DND-41 (cell line): ENCODE measurements around the gene CLEC4F.

ENCODE experiments used
- EZH2 ChIP-seq: IDR thresholded peaks from 3 replicates; pipeline ENCODE4 v1.6.1; 2012; ENCODE audit warnings: borderline replicate concordance, low read depth, mild to moderate bottlenecking, moderate library complexity, low read length, inconsistent platforms; ENCODE audit not compliant: severe bottlenecking
- TF ChIP-seq, protein P1 (sequence below): IDR thresholded peaks from 2 replicates; pipeline ENCODE4 v1.5.1; 2012; ENCODE audit warnings: borderline replicate concordance, low read length, moderate library complexity, mild to moderate bottlenecking; ENCODE audit not compliant: poor library complexity, severe bottlenecking; ENCODE audit errors: extremely low read depth

DNA sequence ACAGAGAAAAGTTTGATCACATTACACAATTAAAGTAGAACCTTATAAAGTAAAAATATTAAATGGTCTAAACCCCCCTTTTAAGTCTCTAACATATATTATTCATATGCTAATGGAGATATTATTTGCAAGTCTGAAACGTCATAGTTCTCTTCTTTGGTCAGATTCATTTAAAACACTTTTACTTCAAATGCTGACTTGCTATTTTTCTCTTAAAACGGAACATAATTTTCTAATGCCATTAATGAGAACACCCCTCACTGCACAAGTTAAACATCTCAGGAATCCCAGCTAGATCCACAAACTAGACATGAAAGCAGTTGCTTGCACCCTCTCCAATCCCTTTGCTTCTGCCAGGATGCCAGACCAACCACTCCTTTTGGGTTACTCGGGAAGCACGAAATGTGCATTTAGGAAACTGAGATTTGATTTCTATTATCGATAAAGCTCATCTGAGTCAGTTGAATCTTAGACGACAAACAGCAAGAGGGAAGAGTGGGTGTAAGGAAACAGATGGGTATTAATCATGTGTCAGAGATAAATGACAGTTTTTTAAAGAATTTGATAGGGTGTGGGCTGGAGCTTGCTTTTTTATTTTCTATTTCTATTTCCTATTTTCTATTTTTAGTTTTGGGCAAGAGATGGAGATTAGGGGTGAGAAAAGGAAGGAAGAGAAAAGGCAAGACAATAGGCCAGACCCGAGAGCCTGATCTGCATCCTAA lies 53.9 kb downstream of the CLEC4F start:
- no peak for TF ChIP-seq EZH2
- TF ChIP-seq, protein P1, sequence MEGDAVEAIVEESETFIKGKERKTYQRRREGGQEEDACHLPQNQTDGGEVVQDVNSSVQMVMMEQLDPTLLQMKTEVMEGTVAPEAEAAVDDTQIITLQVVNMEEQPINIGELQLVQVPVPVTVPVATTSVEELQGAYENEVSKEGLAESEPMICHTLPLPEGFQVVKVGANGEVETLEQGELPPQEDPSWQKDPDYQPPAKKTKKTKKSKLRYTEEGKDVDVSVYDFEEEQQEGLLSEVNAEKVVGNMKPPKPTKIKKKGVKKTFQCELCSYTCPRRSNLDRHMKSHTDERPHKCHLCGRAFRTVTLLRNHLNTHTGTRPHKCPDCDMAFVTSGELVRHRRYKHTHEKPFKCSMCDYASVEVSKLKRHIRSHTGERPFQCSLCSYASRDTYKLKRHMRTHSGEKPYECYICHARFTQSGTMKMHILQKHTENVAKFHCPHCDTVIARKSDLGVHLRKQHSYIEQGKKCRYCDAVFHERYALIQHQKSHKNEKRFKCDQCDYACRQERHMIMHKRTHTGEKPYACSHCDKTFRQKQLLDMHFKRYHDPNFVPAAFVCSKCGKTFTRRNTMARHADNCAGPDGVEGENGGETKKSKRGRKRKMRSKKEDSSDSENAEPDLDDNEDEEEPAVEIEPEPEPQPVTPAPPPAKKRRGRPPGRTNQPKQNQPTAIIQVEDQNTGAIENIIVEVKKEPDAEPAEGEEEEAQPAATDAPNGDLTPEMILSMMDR, result no peak
